ENCODE results near the gene SBF2. TPM values are rescaled to one million over a fixed set of nuclear protein-coding genes. Genes with fewer than 3 reads are reported as not detected.
"Not testable (repeated sequence)": the region's sequence is repeated elsewhere in the genome, so short reads cannot be mapped to it uniquely, and the experiment has no call there.

The SBF2 gene
- total RNA-seq, 1 experiment from 2014 or later, result 30.2 TPM

DNA sequence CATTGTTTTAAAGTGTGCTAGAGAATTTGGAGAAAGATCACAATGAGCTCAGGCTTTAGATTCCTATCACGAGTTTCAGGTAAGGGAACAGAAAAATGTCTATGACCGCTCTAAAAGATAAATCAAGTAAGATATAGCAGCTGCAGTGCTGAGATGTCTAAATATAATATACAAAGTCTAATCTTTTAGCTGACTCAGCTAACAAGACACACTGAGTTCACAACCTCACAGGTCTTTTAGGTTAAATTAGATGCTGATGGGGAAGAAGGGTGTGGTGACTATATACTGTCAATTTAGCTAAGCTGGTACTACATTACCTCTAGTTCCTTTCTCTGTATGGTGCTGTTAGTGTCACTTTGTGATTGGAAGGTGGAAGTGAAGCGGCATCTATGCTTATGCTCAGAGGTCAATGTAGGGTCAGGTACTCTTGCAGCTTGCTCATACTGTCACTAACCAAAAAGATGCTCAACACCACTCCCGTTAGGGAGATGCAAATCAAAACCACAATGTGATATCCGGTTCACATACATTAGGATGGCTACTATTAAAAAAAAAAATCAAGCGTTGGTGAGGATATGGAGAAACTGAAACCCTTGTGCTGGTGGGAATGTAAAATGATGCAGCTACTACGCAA, 346.7 kb downstream of the SBF2 start:
- Histone ChIP-seq H4K8ac (replicated peaks; ENCODE audit: insufficient read length, low read depth, low read length) (no peak overlapping the region), H3K56ac (ENCODE audit: insufficient read length, low read depth, low read length) (no peak overlapping the region), H3K4me1 (ENCODE audit: insufficient read depth, low read length) (no peaks in the 10 kb centered on the region), H4K5ac (ENCODE audit: insufficient read length, low read depth, low read length) (no peak overlapping the region), H3K9ac (ENCODE audit: extremely low read depth, insufficient read length, low read length) (no peak overlapping the region), H3K27me3 (ENCODE audit: insufficient read depth, low read length) (no peaks in the 10 kb centered on the region), H2BK15ac (ENCODE audit: low read depth, low read length) (no peak overlapping the region), H3K79me1 (ENCODE audit: insufficient read depth, low read depth, low read length, poor library complexity, severe bottlenecking) (no peaks in the 10 kb centered on the region), H3K18ac (ENCODE audit: insufficient read length, low read depth, low read length) (no peak overlapping the region), H2BK12ac (ENCODE audit: insufficient read length, low read depth, low read length) (no peak overlapping the region), H3K23ac (ENCODE audit: insufficient read length, low read depth, low read length) (no peak overlapping the region), H3K4me2 (ENCODE audit: insufficient read depth, insufficient read length, low read length) (no peak overlapping the region), H3K9me3 (ENCODE audit: control insufficient read depth, low read depth, low read length) (no peaks in the 10 kb centered on the region), H2BK5ac (ENCODE audit: insufficient read length, low read length) (no peak overlapping the region), H2BK20ac (ENCODE audit: low read depth, low read length, poor library complexity, severe bottlenecking) (no peak overlapping the region), H3K14ac (ENCODE audit: insufficient read depth, low read length) (no peak overlapping the region), H4K91ac (ENCODE audit: insufficient read length, low read depth, low read length) (no peak overlapping the region), H3K23me2 (ENCODE audit: insufficient read length, low read depth, low read length, poor library complexity, severe bottlenecking) (no peaks in the 10 kb centered on the region), H3T11ph (ENCODE audit: low read length) (no peak overlapping the region), H2AK5ac (ENCODE audit: insufficient read length, low read length) (no peak overlapping the region), H3K27ac (ENCODE audit: insufficient read length, low read depth, low read length) (no peak overlapping the region), H2BK120ac (ENCODE audit: low read depth, low read length, poor library complexity, severe bottlenecking) (no peak overlapping the region), H2AFZ (ENCODE audit: low read length) (no peak overlapping the region), H3K79me2 (ENCODE audit: insufficient read depth, low read length) (no peaks in the 10 kb centered on the region), H3K4ac (ENCODE audit: low read depth, low read length) (no peak overlapping the region), H4K20me1 (ENCODE audit: control insufficient read depth, insufficient read depth, insufficient read length) (no peaks in the 10 kb centered on the region)
- peaks cover 10 to 12% of the 10 kb centered on the region in 2 experiments; a peak in 3 of 5 replicates for H3K9me3 Mint-ChIP-seq
- no CpG with 5 or more reads among the region's 7 CpGs for WGBS (ENCODE audit: extremely low coverage, insufficient read length, low lambda C conversion rate)
- H3K36me3 Mint-ChIP-seq (ENCODE audit: insufficient read depth in 1 of 3, low read depth in 3 of 3), result peaks cover 12 to 17% (median 17%) of the 10 kb centered on the region in 3 experiments
- peaks cover 4 to 6% of the 10 kb centered on the region in 2 experiments; a peak in 3 of 4 replicates for H3K4me1 Mint-ChIP-seq
- TF ChIP-seq, protein P1, sequence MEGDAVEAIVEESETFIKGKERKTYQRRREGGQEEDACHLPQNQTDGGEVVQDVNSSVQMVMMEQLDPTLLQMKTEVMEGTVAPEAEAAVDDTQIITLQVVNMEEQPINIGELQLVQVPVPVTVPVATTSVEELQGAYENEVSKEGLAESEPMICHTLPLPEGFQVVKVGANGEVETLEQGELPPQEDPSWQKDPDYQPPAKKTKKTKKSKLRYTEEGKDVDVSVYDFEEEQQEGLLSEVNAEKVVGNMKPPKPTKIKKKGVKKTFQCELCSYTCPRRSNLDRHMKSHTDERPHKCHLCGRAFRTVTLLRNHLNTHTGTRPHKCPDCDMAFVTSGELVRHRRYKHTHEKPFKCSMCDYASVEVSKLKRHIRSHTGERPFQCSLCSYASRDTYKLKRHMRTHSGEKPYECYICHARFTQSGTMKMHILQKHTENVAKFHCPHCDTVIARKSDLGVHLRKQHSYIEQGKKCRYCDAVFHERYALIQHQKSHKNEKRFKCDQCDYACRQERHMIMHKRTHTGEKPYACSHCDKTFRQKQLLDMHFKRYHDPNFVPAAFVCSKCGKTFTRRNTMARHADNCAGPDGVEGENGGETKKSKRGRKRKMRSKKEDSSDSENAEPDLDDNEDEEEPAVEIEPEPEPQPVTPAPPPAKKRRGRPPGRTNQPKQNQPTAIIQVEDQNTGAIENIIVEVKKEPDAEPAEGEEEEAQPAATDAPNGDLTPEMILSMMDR (conservative IDR thresholded peaks at IDR 0.05), result no peak
- H3K4me3 Mint-ChIP-seq, result no peak overlapping the region
- no peak overlapping the region for H3K27ac Mint-ChIP-seq
- DNase-seq, result no peak
- no peaks in the 10 kb centered on the region for H3K27me3 Mint-ChIP-seq (ENCODE audit: low read depth)

DNA sequence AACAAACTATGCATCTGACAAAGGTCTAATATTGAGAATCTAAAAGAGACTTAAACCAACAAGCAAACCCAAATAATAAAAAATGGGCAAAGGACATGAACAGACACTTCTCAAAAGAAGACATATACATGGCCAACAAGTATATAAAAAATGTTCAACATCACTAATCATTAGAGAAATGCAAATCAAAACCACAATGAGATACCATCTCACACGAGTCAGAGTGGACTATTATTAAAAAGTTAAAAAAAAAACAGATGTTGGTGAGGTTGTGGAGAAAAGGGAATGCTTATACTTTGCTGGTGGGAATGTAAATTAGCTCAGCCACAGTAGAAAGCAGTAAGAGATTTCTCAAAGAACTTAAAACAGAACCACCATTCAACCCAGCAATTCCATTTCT, 348.3 kb downstream of the SBF2 start:
- H2BK15ac ChIP-seq (ENCODE audit: low read depth, low read length); H3K23me2 ChIP-seq (ENCODE audit: insufficient read length, low read depth, low read length, poor library complexity, severe bottlenecking); H3K18ac ChIP-seq (ENCODE audit: insufficient read length, low read depth, low read length); H3K4me1 Mint-ChIP-seq; DNase-seq; H3K9me3 ChIP-seq (ENCODE audit: control insufficient read depth, low read depth, low read length); H3K27me3 Mint-ChIP-seq (ENCODE audit: low read depth); H3K27me3 ChIP-seq (ENCODE audit: insufficient read depth, low read length); H3K4me2 ChIP-seq (ENCODE audit: insufficient read depth, insufficient read length, low read length); H4K5ac ChIP-seq (ENCODE audit: insufficient read length, low read depth, low read length); H3K56ac ChIP-seq (ENCODE audit: insufficient read length, low read depth, low read length); H2BK5ac ChIP-seq (ENCODE audit: insufficient read length, low read length); H3K4me3 Mint-ChIP-seq; H2AK5ac ChIP-seq (ENCODE audit: insufficient read length, low read length); H3K79me2 ChIP-seq (ENCODE audit: insufficient read depth, low read length); H2BK20ac ChIP-seq (ENCODE audit: low read depth, low read length, poor library complexity, severe bottlenecking); H3K4me1 ChIP-seq (ENCODE audit: insufficient read depth, low read length); H3K9ac ChIP-seq (ENCODE audit: extremely low read depth, insufficient read length, low read length); H3K4ac ChIP-seq (ENCODE audit: low read depth, low read length); H2AFZ ChIP-seq (ENCODE audit: low read length); H2BK12ac ChIP-seq (ENCODE audit: insufficient read length, low read depth, low read length); H3K79me1 ChIP-seq (ENCODE audit: insufficient read depth, low read depth, low read length, poor library complexity, severe bottlenecking); H3K23ac ChIP-seq (ENCODE audit: insufficient read length, low read depth, low read length); H4K20me1 ChIP-seq (ENCODE audit: control insufficient read depth, insufficient read depth, insufficient read length); H3K27ac ChIP-seq (ENCODE audit: insufficient read length, low read depth, low read length); H4K91ac ChIP-seq (ENCODE audit: insufficient read length, low read depth, low read length); H4K8ac ChIP-seq (replicated peaks; ENCODE audit: insufficient read length, low read depth, low read length); H3K27ac Mint-ChIP-seq; H3K14ac ChIP-seq (ENCODE audit: insufficient read depth, low read length); H3T11ph ChIP-seq (ENCODE audit: low read length); H2BK120ac ChIP-seq (ENCODE audit: low read depth, low read length, poor library complexity, severe bottlenecking): not testable (repeated sequence)
- peaks cover 12 to 17% (median 17%) of the 10 kb centered on the region in 3 experiments for H3K36me3 Mint-ChIP-seq (ENCODE audit: insufficient read depth in 1 of 3, low read depth in 3 of 3)
- WGBS (ENCODE audit: extremely low coverage, insufficient read length, low lambda C conversion rate), result no CpG with 5 or more reads among the region's 1 CpG
- H3K9me3 Mint-ChIP-seq, result peaks cover 10 to 12% of the 10 kb centered on the region in 2 experiments; a peak in 3 of 5 replicates

All from H9 (cell line).